HG02884 (cell line): Measurements from ENCODE around the gene CELA2B.
"Not testable (repeated sequence)": the region's sequence is repeated elsewhere in the genome, so short reads cannot be mapped to it uniquely, and the experiment has no call there.

Experiments
- ATAC-seq: cut with Tn5 transposase; IDR thresholded peaks from one replicate; pipeline ENCODE4 v1.9.1; 2021; ENCODE audit warnings: mild to moderate bottlenecking, moderate library complexity; ENCODE audit not compliant: unreplicated experiment

CELA2B gene

DNA sequence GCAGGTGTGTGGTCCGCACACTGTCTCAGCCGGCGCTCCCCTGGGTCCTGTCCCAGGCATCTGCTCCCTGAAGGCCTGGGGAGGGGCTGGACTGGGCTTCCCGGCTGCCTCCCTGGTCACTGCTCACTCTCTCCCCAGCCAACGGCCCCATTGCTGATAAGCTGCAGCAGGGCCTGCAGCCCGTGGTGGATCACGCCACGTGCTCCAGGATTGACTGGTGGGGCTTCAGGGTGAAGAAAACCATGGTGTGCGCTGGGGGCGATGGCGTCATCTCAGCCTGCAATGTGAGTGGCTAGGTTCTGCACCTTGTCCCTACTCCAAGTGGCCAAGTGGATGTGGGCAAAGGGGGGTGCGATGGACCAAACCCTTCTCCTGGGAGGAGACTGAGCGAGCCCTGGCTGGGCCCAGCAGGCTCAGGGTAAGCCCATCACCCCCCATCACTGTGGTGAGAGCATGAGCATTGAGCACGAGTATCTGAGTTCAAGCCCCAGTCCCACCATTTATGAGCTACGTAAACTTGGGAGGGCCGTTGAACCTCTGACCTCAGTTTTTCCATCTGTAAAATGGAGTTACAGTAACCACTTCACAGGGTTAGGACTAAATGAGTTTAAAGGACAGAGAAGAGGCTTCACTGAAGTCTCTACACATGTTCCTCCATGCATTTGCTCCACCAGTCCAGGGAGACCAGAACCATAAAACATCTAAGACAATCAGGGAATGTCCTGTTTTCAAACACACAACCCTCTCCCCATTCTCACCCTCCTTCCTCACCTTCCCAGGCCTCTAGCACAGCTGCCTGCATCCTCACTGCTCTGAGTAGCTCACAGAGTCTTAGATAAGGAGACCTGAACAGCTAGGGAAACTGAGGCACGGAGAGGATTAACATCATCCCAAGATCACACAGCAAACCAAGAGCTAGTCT lies 31.2 kb upstream of the CELA2B start:
- no peak for ATAC-seq

DNA sequence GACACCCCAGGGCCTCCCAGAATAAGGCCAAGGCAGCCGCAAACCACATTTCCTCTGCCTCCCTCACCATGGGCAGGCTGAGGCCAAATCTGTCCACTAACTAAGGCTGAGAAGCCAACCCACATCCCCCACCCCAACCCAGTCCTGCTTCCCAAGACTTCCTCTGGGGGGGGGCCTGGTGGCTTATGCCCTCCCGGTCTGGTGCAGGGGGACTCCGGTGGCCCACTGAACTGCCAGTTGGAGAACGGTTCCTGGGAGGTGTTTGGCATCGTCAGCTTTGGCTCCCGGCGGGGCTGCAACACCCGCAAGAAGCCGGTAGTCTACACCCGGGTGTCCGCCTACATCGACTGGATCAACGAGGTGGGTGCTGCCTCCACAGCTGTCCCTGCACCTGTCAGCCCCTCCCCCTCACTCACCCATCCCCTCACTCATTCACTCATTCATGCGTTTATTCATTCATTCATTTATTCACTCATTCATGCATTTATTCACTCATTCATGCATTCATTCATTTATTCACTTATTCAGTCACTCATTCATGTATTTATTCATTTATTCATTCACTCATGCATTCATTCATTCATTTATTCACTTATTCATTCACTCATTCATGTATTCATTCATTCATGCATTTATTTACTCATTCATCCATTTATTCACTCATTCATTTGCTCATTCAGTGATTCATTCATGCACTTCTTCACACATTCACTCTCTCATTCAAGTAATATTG lies 30.3 kb upstream of the CELA2B start:
- no peak for ATAC-seq

DNA sequence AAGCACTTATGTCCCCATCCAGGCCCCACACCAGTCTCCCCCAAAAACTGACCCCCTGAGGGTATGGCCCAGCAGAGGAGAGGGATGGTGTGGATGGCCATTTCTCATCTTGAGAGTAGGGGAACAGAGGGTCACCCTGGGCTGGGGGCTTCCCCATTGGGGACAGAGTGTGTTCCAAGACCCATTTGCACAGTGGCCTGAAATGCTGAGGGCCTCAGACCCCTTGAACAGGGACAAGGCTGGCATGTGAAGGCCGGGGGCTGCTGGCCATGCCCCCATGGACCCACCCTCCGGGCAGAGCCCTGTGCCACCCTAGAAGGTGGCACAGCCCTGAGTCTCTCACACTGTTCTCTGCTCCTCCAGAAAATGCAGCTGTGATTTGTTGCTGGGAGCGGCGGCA lies 29.7 kb upstream of the CELA2B start:
- ATAC-seq, result no peak

DNA sequence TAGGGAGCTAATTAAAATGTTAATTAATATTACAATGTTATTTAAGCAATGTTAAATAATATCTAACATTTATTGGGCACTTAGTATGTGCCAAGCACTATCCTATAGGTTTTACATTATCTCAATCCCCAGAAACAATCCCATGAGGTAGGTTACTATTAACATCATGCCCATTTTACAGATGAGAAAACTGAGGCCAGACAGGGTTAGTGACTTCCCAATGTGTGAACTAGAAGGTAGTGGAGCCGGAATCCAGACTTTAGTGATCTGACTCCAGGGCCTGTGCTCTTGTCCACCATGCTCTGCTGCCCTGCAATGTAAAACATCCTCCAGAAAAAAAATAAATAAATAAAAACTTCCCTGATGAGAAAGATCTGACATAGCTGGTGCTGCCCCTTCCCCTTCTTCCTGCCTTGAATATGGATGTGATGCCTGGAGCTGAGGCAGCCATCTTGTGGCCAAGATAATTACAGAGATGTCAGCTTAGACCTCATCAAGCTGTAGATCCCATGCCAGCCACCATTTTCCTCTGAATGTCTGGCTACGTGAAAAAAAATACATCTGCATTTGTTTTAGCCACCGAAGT lies 26.9 kb upstream of the CELA2B start:
- ATAC-seq, result no peak

DNA sequence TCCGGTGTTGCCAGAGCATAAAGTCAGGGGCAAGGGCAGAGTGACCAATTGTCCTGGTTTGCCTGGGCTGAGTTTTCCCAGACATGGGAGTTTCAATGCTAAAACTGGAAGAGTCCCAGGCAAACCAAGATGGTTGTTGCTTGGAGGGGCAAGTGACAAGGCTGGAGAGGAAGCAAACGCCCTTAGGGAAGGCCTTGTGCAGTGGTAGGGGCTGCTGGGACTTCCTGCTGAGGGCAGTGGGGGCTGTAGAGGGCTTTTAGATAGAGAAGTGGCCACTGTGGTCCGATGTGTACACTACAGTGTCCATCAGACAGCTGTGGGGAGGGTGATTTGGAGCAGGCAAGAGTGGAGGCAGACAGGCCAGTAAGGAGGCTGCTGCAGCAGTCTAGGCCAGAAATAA lies 26.3 kb upstream of the CELA2B start:
- ATAC-seq, result no peak

DNA sequence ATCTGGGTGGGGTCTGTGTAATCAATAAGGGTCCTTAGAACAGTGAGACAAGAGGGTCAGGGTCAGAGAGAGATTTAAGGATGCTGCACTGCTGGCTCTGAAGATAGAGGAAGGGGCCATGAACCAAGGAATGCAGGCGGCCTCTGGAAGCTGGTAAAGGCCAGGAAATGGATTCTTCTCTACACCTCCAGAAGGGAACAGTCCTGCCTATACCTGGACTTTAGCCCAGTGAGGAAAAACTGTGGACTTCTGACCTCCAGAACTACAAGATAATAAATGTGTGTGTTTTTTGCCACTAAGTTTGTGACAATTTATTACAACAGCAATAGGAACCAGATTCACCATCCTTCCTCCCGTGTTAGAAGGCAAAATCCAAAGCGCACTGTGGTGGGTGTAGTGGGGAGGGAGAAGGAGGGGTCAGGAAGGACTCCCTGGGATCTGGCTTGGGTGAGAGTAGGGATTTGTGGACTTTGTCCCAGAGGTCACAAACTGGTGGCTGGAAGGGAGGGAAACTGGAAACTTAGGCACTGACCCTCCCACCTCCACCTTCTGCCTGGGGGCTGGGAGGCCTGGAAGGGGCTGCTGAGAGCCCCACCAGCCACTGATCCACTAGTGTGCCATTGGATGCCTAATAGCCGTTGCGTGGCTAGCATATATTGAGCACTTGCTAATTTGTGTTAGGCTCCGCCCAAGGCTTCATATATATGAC lies 24.7 kb upstream of the CELA2B start:
- no peak for ATAC-seq

DNA sequence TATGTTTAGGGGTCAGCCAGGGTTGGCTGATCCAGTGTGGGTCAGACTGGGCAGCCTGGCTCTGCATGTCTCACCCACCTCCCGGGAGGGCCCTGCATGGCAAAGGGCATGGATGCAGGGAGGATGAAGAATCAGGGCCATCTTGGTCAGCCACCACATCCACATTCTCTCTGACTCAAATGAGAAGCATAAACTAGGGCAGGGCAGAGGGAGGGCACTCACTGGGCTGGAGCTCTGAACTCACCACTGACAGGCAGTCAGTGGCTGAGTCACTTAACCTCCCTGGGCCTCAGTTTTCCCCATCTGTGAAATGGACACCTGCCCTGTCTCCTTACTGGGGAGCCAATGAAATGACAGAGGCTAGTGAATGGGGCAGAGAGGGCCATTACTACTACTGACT lies 23.7 kb upstream of the CELA2B start:
- no peak for ATAC-seq

DNA sequence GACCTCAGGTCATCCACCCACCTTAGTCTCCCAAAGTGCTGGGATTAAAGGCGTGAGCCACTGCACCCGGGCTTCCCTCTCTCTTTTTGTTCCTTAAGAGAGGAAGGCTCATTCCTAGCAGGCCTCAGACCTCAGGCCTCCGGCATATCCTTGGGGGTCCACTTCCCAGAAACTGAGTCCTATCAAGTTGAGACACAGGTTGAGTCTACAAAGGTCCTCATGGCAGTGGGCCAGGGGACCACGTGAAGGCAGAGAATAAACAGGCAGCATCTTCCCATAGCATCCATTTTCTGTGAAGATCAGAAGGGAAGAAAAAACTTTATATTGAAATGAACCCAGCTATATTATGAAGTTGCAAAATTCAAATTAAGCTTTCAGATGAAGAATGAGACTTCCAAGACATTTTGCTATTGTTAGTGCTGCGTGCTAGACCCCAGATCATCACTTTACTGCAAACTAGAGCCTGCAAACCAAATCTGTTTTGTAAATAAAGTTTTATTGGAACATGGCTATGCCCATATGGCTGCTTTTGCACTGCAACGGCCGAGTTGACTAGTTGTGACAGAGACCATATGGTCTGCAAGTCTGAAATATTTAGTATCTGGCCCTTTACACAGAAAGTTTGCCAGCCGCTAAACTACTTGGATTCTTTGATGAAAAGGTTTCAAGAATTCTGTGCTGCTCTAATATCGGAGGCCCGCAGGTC lies 22.9 kb upstream of the CELA2B start:
- no peak for ATAC-seq

DNA sequence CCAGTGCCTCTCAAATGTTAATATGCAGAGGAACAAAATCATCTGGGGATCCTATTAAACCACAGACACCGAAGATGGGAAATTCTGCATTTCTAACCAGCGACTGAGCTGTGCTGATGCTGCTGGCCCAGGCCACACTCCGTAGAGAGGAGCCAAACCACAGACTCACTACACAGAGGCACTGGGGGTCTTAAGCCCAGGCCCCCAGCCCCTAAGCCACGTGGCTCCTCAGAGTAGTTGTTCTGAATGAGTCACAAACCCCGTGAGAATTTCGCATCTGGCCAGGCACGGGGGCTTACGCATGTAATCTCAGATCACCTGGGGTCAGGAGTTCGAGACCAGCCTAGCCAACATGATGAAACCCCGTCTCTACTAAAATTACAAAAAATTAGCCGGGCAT lies 22.2 kb upstream of the CELA2B start:
- no peak for ATAC-seq

DNA sequence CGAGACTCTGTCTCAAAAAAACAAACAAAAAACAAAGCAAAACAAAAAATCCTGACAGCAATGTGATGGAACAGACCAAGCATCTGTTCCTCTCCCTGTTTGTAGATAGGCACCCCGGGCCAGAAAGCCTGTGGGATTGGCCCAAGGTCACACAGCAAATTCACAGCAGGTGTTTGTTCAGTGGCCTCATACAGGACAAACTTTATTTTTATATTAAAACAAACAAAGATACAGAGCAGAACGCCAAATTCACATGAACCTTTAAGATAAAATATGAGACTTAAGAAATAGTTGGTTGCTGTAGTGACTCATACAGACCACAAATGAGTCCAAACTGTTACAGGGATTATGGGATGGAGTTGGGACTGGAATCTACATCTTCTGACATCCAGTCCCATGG lies 21.6 kb upstream of the CELA2B start:
- ATAC-seq, result no peak

DNA sequence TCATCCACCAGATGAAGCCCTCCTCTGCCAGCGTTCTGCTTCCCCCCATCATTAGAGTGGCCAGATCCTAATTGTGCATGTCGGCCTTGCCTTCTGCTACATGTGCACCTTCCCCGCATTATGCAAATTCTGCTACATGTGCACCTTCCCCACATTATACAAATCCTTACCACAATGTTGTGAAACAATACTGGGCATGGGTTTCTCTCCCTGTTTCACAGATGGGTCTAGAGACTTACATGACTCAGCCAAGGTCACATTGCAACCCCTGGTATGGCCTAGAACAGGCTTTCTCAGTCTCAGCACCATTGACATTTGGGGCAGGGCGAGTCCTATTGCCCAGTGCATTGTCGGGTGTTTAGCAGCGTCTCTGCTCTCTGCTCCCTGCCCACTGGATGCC lies 20.4 kb upstream of the CELA2B start:
- ATAC-seq, result no peak

DNA sequence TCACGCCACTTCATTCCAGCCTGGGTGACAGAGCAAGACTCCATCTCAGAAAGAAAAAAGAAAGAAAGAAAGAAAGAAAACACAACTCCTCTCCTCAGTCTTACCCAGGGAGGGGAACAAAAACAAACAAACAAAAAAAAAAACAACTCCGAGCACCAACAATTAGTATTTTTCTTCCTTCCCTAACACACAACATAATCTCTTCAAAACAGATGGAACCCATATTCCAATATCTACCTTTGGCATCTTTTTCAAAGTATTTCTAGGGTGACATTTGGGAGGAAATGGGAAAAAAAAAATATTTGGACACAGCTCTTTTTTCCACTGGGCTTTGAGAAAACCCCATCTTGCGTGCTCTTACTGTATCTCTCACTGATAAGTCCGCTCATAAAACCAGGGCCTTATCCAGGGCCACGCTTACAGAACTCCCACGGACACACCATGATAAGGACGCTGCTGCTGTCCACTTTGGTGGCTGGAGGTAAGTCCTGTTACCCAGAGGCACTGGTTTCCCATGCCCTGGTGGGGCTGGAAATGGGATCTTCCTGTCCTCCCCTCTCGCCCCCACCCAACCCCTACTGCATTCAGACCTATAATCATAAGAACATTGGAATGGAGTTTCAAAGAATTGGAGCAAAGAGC lies 19.5 kb upstream of the CELA2B start, which contains the start of gene CELA2A:
Gene CELA2A (plus strand): TSS at position 420 of the 642 bp plus-strand sequence. CDS start 22 bp downstream, at position 442.
- no peak for ATAC-seq

DNA sequence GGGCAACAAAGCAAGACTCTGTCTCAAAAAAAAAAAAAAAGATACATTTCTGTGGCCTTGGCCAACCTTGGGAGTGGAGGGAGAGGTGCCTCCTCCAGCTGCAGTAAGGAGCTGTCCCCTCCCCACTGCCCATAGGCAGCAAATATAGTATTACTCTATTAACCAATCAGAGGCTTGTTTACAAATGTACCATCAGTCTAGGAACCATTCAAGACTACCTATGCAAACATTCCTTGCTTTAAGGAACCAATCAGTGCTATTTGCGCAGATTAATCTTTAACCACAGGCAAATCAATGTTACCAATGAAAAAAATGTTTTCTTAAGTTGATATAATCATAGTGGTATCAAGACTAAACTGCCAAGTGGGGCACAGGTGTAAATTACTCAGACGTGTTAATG lies 18.3 kb upstream of the CELA2B start:
- no peak for ATAC-seq

DNA sequence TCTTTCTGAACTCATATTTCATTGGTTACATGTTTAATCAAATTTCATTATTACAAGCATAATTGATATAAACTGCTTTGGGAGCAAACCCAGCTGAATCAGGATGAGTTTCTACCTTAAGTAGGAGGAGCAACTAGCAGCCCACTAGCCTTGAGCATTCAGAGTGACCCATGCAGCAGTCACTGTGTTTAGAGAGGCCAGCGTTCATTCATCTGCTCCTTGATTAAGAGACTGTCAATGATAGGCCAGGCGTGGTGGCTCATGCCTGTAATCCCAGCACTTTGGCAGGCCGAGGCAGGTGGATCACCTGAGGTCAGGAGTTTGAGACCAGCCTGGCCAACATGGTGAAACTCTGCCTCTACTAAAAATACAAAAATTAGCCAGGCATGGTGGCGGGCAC lies 17.5 kb upstream of the CELA2B start:
- ATAC-seq, result not testable (repeated sequence)

DNA sequence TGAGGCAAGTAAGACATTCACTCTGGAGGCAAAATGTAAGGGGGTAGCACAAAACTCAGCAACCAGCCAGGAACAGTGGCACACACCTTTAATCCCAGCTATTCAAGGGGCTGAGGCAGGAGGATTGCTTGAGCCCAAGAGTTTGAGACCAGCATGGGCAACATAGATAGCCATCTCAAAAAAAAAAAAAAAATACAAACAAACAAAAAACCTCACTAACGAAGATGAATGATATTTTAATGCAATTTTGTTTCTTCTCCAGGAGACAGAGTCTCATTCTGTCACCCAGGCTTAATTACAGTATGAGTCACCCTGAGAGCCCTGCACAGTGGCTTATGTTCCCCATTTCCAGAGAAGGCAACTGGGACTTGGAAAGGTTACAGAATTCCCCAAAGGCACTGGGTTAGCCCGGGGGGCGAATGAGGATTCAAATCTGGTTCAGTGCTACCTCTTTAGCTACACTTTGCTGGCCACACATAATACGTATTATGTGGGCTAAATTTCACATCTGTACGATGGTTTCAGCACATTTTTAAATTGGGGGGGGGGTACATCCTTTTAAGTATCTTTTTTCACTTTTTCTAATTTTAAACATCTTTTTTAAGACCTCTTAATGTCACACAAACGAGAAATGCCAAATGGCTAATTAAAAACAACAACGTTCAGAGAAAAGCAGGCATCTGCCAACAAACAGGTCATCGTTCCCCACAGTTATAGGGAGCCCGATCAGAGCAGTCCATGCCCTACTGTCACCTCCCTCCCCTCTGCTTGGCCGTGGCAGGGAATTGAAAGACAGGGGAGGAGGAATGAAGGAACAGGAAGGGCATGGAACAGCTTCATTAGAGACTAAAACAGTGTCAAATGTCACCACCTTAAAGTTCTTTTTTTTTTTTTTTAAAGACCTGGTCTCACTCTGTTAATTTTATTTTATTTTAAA lies 15.9 kb upstream of the CELA2B start:
- ATAC-seq, result no peak

DNA sequence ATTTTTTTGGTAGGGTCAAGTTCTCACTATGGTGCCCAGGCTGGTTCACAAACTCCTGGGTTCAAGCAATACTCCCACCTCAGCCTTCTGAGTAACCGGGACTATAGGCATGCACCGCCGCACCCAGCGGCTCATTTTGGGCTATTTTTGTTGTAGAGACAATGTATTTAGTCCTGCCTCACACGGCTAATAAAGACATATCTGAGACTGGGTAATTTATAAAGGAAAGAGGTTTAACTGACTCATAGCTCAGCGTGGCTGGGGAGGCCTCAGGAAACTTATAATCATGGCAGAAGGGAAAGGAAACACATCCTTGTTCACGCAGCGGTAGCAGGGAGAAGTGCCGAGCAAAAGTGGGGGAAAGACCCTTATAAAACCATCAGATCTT lies 15.2 kb upstream of the CELA2B start:
- no peak for ATAC-seq

DNA sequence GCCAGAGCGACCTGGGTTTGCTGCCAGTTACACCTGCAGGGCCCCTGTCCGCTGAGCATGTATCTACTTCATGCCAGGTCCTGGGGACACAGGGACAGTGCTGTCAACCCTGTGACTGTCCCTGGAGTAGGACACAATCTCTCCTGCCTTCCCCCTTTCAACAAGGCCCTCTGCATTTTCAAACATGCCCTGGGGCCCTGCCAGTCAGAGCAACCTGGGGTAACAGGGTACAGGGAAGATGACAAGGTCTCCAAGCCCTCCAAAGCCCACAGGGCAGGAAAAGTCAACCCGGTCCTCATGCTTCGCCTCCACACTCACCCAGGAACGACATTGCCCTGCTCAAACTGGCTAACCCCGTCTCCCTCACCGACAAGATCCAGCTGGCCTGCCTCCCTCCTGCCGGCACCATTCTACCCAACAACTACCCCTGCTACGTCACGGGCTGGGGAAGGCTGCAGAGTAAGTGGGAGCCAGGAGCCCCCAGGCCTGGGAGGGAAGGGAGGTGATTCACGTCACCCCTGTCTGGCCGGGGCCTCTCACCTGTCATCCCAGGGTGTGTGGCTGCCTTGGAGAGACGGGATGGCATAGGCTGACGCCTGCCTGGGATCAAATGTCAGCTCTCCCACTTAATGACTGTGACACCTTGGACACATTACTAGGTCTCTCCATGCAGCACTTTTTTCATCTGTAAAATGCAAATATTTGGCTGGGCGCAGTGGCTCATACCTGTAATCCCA lies 12.7 kb upstream of the CELA2B start:
- not testable (repeated sequence) for ATAC-seq

DNA sequence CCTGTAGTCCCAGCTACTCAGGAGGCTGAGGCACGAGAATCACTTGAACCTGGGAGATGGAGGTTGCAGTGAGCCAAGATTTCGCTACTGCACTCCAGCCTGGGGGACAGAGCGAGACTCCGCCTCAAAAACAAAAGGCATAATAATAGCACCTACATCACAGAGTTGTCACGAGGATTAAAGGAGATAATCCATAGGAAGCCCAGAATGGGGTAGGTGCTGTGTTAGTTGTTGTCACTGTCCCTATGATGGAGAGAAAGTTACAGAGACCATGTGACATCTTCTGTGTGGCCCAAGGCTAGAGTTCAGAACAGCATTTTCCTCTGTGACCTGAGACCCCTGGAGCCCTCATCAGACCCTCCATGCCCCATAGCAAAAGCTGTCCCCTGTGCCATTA lies 12.0 kb upstream of the CELA2B start:
- not testable (repeated sequence) for ATAC-seq
